ENCODE measurements around the gene MUC3A.
"Not testable (repeated sequence)": the region's sequence is repeated elsewhere in the genome, so short reads cannot be mapped to it uniquely, and the experiment has no call there.

MUC3A gene

GRCh38 chr7:100949227-100949932 is at the start of gene MUC3A:
MUC3A (plus strand) TSS chr7:100949534; CDS start chr7:100949625, 91 bp downstream.
- DNase-seq (ENCODE audit: low spot score) (no peak), FAIRE-seq (no peak)

- no peak for FAIRE-seq
- no peak for DNase-seq (ENCODE audit: low spot score)
These were observed 48.4 kb upstream of the MUC3A start for GRCh38 chr7:100900978-100901377.

DNA sequence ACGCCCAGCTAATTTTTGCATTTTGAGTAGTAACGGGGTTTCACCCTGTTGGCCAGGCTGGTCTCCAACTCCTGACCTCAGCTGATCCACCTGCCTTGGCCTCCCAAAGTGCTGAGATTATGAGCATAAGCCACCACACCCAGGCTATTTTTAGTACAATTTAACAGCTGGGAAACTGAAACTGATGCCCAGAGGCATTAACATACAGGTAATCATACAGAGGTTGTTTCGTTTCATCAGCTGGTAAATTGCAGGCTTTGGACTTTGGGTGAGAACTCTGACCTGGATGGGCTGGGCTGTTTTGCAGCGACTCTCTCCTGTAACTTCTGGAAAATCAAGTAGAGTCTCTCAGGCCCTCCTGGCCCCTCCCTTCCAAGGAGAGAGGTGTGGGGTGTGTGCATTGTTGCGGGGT is 47.4 kb upstream of the MUC3A start:
- no peak for FAIRE-seq

DNA sequence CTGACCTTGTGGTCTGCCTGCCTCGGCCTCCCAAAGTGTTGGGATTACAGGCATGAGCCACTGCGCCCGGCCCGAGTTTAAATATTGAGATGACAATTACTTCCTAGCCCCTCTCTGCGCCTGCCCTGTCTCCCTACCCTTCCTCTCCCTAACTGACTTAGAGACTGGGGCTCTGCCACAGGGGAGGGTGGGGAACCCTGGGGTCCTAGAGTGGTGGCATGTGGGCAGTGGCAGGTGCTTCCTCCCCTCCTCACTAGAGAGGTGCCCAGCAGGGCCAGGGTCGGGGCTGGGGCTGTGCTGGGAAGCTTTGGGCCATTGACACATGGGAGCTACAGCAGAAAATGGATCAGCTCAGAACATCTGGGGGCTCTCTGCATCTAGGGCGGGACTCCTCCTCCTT is 46.7 kb upstream of the MUC3A start:
- no peak for FAIRE-seq
- no peak for DNase-seq (ENCODE audit: low spot score)

More for the DNA sequence above, 47.4 kb upstream of the MUC3A start:
- DNase-seq (ENCODE audit: low spot score): no peak

- FAIRE-seq: no peak
- DNase-seq (ENCODE audit: low spot score): no peak
These were observed 40.8 kb upstream of the MUC3A start for GRCh38 chr7:100908512-100908911.

DNA sequence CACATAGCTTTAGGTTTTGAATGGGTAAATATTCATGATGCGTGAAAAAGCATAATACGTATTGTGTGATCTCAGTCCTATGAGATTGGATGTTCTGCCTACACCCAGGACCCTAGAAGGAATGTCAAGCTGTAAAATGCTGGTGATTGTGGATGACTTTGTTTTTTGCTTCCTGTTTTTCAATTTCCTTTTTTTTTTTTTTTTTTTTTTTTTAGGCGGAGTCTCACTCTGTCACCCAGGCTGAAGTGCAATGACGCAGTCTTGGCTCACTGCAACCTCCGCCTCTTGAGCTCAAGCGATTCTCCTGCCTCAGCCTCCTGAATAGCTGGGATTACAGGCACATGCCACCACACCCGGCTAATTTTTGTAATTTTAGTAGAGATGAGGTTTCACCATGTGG is 38.9 kb upstream of the MUC3A start:
- DNase-seq (ENCODE audit: low spot score): not testable (repeated sequence)

DNA sequence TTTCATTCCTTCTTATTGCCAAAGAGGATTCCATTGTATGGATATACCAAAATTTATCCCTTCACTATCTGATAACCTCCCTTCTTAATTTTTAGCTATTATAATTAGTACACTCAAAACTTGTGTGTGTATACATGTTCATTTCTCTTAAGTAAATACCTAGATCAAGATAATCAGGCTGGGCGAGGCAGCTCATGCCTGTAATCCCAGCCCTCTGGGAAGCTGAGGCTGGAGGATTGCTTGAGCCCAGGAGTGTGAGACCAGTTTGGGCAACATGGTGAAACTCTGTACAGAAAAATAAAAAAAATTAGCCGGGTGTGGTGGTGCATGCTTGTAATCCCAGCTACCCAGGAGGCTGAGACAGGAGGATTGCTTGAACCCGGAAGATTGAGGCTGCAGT is 37.9 kb upstream of the MUC3A start:
- DNase-seq (ENCODE audit: low spot score): no peak
- FAIRE-seq: no peak

More for the DNA sequence above, 38.9 kb upstream of the MUC3A start:
- not testable (repeated sequence) for FAIRE-seq

DNA sequence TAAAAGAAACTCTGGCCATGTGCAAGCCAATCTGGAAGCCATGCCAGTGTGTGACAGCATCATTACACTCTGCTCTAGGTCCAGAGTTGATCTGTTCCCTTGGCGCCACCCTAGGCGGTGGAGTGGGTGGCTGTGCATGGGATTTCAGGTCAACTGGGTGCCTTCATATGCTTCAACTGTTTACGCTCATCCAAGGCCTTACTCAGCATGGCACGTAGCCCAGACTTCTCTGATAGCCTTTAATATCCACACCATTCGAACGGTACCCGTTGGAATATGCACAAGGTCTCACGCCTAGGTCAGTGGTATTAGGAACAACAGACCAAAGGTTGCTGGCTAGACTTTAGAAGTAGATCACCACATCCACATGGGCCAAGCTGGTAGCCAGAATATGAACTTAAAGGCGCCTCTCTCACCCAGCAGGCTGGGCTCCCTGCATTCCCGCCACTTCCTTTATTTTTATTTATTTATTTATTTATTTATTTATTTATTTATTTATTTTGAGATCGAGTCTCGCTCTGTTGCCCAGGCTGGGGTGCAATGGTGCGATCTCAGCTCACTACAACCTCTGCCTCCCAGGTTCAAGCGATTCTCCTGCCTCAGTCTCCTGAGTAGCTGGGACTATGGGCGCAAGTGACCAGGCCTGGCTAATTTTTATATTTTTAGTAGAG is 35.0 kb upstream of the MUC3A start:
- FAIRE-seq: no peak
- DNase-seq (ENCODE audit: low spot score): no peak

- FAIRE-seq: no peak
- DNase-seq (ENCODE audit: low spot score): peak; percentile 62
These were observed 34.4 kb upstream of the MUC3A start for GRCh38 chr7:100914879-100915447.

- not testable (repeated sequence) for FAIRE-seq; DNase-seq (ENCODE audit: low spot score)
These were observed 30.0 kb upstream of the MUC3A start for GRCh38 chr7:100919335-100919734.

GRCh38 chr7:100919779-100920437 is 29.4 kb upstream of the MUC3A start:
- DNase-seq (ENCODE audit: low spot score); FAIRE-seq: not testable (repeated sequence)

GRCh38 chr7:100921039-100921438 is 28.3 kb upstream of the MUC3A start:
- DNase-seq (ENCODE audit: low spot score) (no peak), FAIRE-seq (no peak)

GRCh38 chr7:100923616-100924015 is 25.7 kb upstream of the MUC3A start:
- FAIRE-seq; DNase-seq (ENCODE audit: low spot score): not testable (repeated sequence)

GRCh38 chr7:100929808-100930174 is 19.5 kb upstream of the MUC3A start:
- FAIRE-seq (no peak), DNase-seq (ENCODE audit: low spot score) (no peak)

DNA sequence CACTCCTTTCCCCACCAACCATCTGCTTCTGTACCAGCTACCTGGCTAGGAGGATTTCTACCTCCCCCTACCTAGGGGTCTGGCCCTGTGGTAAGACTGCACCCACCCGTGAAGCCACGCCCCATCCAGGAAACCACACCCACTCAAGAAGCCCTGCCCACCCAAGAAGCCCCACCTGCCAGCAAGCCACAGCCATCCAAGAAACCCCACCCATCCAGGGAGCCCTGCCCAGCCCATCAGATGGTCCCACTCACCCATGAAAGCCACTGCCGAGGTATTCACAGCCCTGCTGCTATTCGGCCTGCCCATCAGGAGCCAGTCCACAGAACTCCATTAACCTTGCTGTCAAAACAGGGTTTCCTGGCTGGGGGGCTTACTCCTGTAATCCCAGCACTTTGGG is 15.6 kb upstream of the MUC3A start:
- FAIRE-seq: no peak

GRCh38 chr7:100935381-100935780 is 14.0 kb upstream of the MUC3A start:
- not testable (repeated sequence) for DNase-seq (ENCODE audit: low spot score); FAIRE-seq

More for the DNA sequence above, 15.6 kb upstream of the MUC3A start:
- DNase-seq (ENCODE audit: low spot score): no peak

GRCh38 chr7:100936167-100936566 is 13.2 kb upstream of the MUC3A start:
- FAIRE-seq; DNase-seq (ENCODE audit: low spot score): not testable (repeated sequence)

DNA sequence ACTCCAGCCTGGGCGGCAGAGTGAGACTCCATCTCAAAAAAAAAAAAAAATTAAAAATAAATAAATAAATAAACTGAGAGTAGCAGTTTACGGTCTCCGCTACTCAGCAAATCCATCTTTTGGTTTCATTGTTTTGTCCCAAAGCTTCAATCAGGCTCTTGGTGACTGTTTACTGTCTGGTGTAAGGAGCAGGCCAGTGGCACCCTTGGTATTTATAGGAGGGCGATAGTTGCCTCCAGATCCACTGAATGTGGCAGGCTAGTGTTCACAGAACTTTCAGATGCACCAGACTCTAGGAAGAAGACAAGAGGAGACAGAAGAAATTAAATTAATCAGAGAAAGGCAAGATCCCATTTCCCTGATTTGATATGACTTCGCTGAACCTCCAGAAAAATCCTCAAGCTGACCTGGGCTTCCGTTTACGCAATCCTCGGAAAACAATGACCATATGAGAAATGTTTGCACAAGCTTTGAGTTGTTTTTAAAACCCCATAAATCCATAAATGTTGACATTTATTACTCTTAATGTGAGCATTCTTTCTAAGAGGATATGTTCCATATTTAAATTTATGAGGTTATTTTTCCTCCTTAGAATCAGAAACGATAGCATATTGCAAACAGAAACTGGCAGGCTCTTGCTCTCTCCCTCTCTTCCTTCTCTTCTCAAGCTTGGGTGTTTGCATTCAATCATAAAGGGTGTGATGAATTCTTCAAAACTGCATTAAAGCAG is 7.1 kb upstream of the MUC3A start:
- FAIRE-seq (no peak), DNase-seq (ENCODE audit: low spot score) (no peak)

- DNase-seq (ENCODE audit: low spot score): no peak
- no peak for FAIRE-seq
These were observed 5.6 kb upstream of the MUC3A start for GRCh38 chr7:100943693-100944092.

- no peak for DNase-seq (ENCODE audit: low spot score)
- no peak for FAIRE-seq
These were observed 5.2 kb upstream of the MUC3A start for GRCh38 chr7:100944138-100944537.

GRCh38 chr7:100946111-100946510 is 3.2 kb upstream of the MUC3A start:
- DNase-seq (ENCODE audit: low spot score) (no peak), FAIRE-seq (no peak)
